GM20000 (cell line): ENCODE data around the gene MRPL21.
"Not testable (repeated sequence)": the region's sequence is repeated elsewhere in the genome, so short reads cannot be mapped to it uniquely, and the experiment has no call there.

Source experiments
- DNase-seq: peaks from one replicate; pipeline ENCODE4 v3.0.0; 2012; ENCODE audit warnings: low spot score
- TF ChIP-seq, protein P1 (sequence below): IDR thresholded peaks from 2 replicates; pipeline ENCODE4 v1.5.1; 2012; ENCODE audit warnings: mild to moderate bottlenecking, control low read depth; ENCODE audit errors: extremely low read depth, missing control alignments

The MRPL21 gene

DNA sequence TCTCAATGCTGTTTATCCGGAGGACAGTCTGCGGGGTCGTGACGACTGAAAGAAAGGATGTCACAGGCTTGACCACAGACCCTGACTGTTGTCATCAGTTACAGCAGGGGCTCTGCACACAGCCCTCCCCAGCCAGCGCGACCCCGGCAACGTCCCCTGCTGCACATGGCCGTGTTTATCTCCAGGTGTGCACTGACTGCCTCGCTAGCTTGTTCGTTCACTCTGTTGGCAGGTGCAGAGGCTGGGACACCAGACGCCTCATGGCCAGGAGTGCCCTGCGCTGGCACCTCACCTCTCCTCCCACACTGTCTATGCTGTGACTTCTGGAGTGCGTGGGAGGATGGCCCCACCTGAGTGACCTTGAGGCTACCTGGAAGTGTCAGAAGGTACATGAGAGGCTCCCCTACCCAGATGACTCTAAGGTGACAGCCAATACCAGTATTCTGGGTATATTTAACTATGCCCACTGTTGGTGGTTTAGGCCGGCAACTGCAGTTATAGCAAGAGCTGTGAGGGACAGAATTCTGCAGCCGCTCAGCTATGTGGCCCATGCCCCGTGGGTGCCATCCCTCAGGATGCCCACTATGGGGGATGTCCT is 12.2 kb downstream of the MRPL21 start:
- no peak for DNase-seq
- TF ChIP-seq, protein P1, sequence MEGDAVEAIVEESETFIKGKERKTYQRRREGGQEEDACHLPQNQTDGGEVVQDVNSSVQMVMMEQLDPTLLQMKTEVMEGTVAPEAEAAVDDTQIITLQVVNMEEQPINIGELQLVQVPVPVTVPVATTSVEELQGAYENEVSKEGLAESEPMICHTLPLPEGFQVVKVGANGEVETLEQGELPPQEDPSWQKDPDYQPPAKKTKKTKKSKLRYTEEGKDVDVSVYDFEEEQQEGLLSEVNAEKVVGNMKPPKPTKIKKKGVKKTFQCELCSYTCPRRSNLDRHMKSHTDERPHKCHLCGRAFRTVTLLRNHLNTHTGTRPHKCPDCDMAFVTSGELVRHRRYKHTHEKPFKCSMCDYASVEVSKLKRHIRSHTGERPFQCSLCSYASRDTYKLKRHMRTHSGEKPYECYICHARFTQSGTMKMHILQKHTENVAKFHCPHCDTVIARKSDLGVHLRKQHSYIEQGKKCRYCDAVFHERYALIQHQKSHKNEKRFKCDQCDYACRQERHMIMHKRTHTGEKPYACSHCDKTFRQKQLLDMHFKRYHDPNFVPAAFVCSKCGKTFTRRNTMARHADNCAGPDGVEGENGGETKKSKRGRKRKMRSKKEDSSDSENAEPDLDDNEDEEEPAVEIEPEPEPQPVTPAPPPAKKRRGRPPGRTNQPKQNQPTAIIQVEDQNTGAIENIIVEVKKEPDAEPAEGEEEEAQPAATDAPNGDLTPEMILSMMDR = no peak

GRCh38 chr11:68890490-68891231 is 13.0 kb downstream of the MRPL21 start:
- TF ChIP-seq, protein P1 = no peak
- no peak for DNase-seq

GRCh38 chr11:68889948-68890446 is 13.6 kb downstream of the MRPL21 start:
- DNase-seq = no peak
- TF ChIP-seq, protein P1 = no peak

DNA sequence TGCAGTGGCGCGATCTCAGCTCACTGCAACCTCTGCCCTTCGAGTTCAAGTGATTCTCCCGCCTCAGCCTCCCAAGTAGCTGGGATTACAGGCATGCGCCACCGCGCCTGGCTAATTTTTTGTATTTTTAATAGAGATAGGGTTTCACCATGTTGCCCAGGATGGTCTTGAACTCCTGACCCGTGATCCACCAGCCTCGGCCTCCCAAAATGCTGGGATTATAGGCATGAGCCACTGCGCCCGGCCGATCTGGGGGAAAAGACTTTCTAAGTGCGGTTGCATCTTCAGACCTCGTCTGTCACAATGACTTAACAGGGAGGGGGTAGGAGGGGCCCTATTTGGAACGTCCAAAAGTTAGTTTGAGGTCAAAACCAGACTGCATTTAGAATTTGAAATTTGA is 18.8 kb downstream of the MRPL21 start:
- DNase-seq = not testable (repeated sequence)

DNA sequence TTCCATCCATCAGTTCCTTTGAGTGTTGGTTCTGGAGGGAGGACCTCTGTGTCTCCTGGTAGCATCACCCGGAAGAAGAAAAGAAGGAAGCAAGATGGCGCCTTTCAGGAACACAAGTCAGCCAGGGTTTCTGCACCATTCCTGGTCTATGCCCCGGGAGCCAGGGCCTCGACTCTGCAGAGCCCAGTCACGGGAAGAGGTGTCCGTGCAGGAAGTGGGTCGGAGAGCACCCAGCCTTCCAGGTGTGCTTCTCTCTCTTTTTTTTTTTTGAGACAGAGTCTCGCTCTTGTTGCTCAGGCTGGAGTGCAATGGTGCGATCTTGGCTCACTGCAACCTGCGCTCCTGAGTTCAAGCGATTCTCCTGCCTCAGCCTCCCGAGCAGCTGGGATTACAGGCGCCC is 21.2 kb downstream of the MRPL21 start:
- TF ChIP-seq, protein P1 = no peak
- no peak for DNase-seq

DNA sequence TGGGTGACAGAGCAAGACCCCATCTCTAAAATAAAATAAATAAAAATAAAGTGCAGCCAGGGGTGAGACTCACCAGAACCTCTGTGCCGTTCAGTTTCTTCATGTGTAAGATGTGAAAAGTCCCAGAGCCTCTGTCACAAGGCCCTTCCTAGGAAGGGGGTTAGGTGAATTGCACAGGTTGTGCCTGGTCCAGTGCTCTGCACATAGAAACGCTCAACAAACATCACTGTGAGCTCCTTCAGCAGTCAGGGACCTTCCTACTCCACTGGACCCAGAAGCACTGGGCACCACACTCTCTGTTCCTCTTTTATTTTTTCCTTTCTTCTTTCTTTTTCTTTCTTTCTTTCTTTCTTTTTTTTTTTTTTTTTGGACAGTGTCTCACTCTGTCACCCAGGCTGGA is 22.3 kb downstream of the MRPL21 start:
- TF ChIP-seq, protein P1 = no peak
- no peak for DNase-seq

DNA sequence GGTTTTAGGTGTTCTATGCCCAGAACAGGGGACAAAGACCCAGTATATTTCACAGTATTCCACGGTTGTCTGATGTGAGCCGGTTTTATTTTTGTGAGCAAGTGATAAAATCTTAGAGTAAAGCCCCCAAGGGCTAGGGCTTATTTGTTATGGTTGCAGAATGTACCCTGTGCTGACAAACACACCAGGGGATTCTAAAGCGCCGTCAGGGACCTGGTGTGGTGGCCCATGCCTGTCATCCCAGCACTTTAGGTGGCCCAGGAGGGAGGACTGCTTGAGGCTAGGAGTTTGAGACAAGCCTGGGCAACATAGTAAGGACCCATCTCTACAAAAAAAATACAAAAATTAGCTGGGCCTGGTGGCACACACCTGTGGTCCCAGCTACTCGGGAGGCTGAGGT is 22.8 kb downstream of the MRPL21 start:
- TF ChIP-seq, protein P1 = no peak
- DNase-seq = no peak
